Uterus (tissue), 2 donors: ENCODE data around the gene PODN.

Experiments
- POLR2A ChIP-seq, 2 donors: fragments of 450-650 bp; IDR thresholded peaks; one replicate each; pipeline ENCODE4 v1.6.1; 2016; ENCODE audit warnings: antibody characterized with exemption in 2 of 2, mild to moderate bottlenecking in 1 of 2, moderate library complexity in 1 of 2
- TF ChIP-seq, protein P1 (sequence below), 4 experiments: fragments of 200-600 bp in 2 of 4; fragments of 450-650 bp in 2 of 4; sonication (generic) in 2 of 4; IDR thresholded peaks; one replicate each; pipeline ENCODE4 v1.5.1; 2016 to 2019; ENCODE audit warnings: antibody characterized with exemption in 4 of 4, mild to moderate bottlenecking in 2 of 4, moderate library complexity in 1 of 4

DNA sequence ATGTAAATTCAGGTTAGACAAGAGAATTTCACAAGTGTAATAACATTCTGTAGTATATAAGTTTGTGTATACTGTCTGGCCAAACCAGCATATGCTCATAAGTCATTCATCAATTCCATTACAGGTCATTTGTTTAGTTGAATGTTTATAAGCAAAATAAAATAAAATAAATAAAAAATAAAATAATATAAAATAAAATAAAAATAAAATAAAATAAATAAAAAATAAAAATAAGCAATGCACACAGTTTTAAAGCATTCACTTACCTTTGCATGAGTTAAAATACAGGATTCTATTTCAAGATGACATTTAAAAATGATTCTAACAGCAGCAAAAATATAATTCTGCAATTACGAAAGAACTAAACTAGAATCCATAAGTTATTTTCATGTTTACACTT, 9.9 kb downstream of the PODN start:
- TF ChIP-seq, protein P1, sequence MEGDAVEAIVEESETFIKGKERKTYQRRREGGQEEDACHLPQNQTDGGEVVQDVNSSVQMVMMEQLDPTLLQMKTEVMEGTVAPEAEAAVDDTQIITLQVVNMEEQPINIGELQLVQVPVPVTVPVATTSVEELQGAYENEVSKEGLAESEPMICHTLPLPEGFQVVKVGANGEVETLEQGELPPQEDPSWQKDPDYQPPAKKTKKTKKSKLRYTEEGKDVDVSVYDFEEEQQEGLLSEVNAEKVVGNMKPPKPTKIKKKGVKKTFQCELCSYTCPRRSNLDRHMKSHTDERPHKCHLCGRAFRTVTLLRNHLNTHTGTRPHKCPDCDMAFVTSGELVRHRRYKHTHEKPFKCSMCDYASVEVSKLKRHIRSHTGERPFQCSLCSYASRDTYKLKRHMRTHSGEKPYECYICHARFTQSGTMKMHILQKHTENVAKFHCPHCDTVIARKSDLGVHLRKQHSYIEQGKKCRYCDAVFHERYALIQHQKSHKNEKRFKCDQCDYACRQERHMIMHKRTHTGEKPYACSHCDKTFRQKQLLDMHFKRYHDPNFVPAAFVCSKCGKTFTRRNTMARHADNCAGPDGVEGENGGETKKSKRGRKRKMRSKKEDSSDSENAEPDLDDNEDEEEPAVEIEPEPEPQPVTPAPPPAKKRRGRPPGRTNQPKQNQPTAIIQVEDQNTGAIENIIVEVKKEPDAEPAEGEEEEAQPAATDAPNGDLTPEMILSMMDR (IDR thresholded peaks at IDR 0.05): no peak
- no peak for TF ChIP-seq POLR2A (IDR thresholded peaks at IDR 0.05)
